GM12801 (cell line): ENCODE data around the gene ZNF789.

Experiments
- CTCF ChIP-seq: IDR thresholded peaks from one replicate; pipeline ENCODE4 v1.5.1; 2011; ENCODE audit warnings: control low read depth; ENCODE audit not compliant: insufficient read length; ENCODE audit errors: extremely low read depth

The ZNF789 gene

GRCh38 chr7:99478464-99479440 is 6.1 kb downstream of the ZNF789 start:
- no peak for TF ChIP-seq CTCF

- TF ChIP-seq CTCF = no peak
These were observed 12.4 kb downstream of the ZNF789 start for GRCh38 chr7:99485094-99485493.

- no peak for TF ChIP-seq CTCF
These were observed 16.5 kb downstream of the ZNF789 start for GRCh38 chr7:99489235-99489634.

GRCh38 chr7:99490878-99491277 is 18.2 kb downstream of the ZNF789 start:
- no peak for TF ChIP-seq CTCF

- no peak for TF ChIP-seq CTCF
These were observed 21.1 kb downstream of the ZNF789 start for GRCh38 chr7:99493823-99494222.

GRCh38 chr7:99497766-99498545 is 25.3 kb downstream of the ZNF789 start:
- TF ChIP-seq CTCF = no peak

- TF ChIP-seq CTCF = no peak
These were observed 25.9 kb downstream of the ZNF789 start for GRCh38 chr7:99498546-99498944.
